GM19099 (cell line): Measurements from ENCODE around the gene FADS6.

Experiments used
- POLR2A ChIP-seq: IDR thresholded peaks from 3 replicates; pipeline ENCODE4 v1.6.1; 2011; ENCODE audit warnings: low read depth; ENCODE audit not compliant: insufficient read length; ENCODE audit errors: extremely low read depth

FADS6 gene

GRCh38 chr17:74853669-74854068 is 39.8 kb downstream of the FADS6 start:
- no peak for TF ChIP-seq POLR2A

GRCh38 chr17:74853048-74853397 is 40.4 kb downstream of the FADS6 start:
- no peak for TF ChIP-seq POLR2A

DNA sequence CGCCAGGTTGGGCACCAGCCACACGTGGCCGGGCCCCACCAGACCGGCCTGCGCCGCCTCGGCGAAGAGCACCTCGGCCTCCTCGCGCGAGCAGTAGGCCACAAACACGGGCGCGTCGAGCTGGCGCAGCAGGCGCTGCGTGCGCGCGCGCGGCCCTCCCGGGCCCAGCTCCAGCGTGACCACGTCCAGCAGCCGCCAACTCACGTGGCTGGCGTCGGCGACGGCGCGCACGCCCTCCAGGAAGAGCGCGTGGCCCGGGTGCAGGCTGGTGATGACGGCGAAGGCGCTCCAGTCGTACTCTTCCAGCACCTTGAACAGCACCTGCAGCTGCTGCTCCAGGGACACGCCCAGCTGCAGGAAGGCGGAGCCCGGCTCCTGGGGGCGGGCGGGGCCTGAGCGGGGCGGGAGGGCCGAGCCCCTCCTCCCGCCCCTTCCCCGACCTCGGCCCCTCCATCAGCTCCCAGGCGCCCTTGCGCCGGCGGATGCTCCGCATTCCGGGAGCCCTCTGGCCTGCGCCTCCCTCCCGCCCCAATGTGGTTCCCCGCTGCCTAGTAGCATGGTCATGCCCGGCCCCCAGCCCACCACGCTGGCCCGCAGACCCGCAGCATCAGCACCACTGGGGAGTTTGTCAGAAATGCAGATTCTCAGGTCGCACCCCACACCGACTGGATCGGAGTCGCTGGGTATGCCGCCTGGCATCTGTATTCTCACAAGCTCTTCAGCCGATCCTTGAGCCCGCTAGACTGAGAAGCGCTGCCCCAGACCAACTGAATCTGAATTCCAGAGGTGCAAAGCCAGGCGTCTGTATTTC is 41.0 kb downstream of the FADS6 start:
- TF ChIP-seq POLR2A = no peak

- TF ChIP-seq POLR2A = no peak
Measured at GRCh38 chr17:74851612-74852236, 41.7 kb downstream of the FADS6 start.

DNA sequence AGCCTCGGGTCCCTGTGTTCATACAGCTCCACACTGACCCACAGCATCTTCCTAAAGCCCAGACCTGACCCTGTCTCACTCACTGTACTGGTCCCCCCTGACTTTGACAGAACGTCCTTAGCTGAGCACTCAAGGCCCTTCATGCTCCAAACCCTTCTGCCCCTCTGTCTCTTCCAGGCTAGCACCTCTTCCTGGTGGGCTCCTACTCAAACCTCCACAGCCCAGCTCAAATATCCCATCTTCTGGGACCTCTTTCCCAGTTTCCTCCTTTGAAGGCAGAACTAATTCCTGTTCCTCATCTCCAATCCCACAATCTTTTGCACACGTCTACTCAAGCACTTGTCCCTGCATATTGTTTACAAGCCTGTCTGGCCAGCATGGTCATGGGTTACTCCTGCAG is 42.5 kb downstream of the FADS6 start:
- TF ChIP-seq POLR2A = no peak

- TF ChIP-seq POLR2A = no peak
Measured at GRCh38 chr17:74850310-74850709, 43.1 kb downstream of the FADS6 start.

- TF ChIP-seq POLR2A = no peak
Measured at GRCh38 chr17:74848656-74849399, 44.6 kb downstream of the FADS6 start.

DNA sequence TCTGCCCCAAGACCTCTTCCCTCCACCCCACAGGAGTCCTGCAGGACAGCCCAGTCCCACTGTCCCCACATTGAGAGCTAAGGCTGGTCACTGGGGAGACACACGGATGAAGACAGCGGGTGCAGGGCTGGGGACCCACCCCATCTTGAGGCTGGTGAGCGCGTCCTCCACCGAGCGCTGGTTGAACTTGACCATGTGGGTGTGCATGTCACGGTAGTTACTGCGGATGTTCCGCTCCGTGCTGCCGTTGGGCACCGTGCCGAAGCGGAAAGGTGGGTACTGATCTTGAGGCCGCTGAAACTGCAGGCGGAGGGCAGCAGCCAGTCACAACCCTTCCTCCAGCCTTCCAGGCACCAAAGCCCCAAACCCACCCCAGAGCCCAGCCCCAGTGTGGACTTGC is 46.8 kb downstream of the FADS6 start:
- no peak for TF ChIP-seq POLR2A

DNA sequence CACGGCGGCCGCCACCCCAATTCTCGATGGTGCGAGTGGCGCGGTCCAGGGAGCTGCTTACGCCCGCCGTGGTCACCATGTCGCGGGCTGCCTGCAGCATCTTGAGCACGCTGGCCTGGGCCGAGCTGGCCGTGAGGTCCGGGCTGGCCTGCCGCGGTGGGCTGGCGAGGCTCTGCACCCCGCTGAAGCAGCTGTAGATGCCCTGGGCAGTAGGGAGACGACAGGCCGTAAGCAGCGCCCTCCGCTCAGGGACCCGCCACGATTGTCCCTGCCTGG is 50.1 kb downstream of the FADS6 start:
- TF ChIP-seq POLR2A = no peak

DNA sequence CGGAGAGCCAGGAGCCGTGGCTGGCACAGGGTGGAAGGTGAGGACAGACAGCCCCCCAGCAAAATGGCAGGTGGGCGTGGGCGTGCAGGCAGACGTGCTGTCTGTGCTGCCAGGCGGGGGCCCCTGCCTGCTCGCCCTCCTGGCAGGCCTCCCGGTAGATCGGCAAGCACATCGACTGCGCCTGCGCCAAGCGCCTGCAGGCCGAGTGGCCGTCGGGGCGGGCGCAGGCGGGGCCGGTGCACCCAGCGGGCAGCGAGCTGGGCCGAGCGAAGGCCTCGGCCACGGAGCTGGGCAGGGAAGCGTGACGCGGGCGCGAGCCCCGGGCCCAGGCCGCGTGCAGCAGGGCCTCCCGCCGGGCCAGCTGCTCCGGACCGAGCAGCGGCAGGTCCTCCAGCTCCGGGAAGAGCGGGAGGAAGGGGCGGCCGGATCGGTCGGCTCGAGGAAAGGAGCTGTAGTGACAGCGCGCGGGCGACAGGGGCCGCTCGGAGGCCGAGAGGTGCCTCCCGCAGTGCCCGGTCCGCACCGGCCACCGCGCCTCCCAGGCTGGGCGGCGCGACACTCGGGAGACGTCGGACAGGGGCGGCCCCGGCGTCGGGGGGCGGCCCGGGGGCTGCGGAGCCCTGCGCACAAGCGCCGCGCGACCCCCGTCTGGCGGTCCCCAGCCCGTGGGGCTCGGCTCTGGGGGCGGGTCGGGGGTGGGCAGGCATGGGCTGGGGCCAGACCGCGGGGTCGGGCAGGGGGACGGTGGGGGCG is 50.7 kb downstream of the FADS6 start:
- TF ChIP-seq POLR2A = no peak

DNA sequence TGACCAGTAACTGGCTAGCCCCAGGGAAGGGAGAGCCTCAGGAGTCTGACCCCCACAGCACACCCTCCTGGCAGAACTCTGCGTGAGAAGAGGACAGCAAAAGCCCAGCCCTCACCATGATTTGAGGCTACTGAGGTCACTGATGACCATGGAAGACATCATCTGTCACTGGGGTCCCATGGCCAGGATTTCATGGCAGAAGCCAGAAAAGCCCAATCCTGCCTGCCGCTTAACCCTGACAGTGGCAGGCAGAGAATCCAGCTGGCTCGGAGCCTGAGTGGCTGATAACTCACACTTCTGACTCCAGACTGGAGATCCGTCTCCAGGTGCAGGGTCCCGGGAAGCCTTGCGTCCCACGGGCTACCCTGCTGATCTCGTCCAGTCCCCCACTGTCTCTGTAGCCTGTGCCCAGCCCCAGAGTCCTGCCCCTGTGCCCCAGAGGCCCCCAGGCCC is 51.3 kb downstream of the FADS6 start:
- no peak for TF ChIP-seq POLR2A

DNA sequence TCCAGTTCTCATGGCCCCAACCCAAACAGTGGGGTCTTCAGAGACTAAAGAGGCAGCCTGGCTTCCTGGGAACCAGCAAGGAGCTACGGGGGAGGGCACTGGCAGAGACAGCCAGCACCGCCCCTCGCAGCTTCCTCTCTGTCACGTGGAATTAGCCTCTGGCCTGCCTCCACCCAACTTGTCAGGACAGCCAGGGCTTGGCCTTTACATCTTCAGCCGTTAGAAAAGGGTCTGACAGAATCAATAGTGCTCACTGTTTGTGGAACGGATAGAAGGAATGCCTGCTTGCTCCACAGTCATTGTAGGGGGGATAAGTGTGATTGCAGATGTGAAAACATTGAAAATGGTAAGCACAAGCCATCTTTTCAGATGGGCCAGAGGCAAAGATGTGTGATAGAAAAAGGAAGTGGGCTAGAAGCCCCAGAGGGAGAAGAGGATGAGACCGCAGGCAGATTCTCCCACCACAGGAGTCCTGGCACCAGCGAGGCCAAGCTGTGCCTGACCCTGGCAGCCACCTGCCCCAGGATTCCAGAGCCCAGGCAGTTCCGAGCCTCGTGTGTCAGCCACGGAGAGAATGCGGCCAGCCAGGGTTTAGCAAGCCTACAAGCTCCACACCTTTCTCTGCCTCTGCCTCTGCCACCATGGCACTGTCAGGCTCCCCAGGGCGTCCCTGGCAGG is 52.3 kb downstream of the FADS6 start:
- TF ChIP-seq POLR2A = no peak

- TF ChIP-seq POLR2A = no peak
Measured at GRCh38 chr17:74839990-74840852, 53.2 kb downstream of the FADS6 start.

- TF ChIP-seq POLR2A = no peak
Measured at GRCh38 chr17:74838274-74838673, 55.2 kb downstream of the FADS6 start.
